Activated naive CD4-positive, alpha-beta T cell treated with anti-CD3 and anti-CD28 coated beads, Interleukin-2, amount 50 U/mL, for 72 hours (primary cell): ENCODE measurements around the gene RNF166. TPM values are rescaled to one million over a fixed set of nuclear protein-coding genes. Genes with fewer than 3 reads are reported as not detected.
A peak's percentile ranks its signal among the peaks of the same experiment; 100 is the strongest.

ENCODE experiments used
- ATAC-seq, 2 donors: fragments of 150-1000 bp; cut with Tn5 transposase; 2 replicates each; pipeline ENCODE4 v1.10.0; 2021; ENCODE audit warnings: mild to moderate bottlenecking in 2 of 2, moderate library complexity in 2 of 2
- DNase-seq, 2 donors: peaks; one replicate each; pipeline ENCODE4 v3.0.0; 2021 to 2022; ENCODE audit warnings: low spot score in 2 of 2
- H3K27ac Mint-ChIP-seq, 2 donors: one replicate each; pipeline ENCODE4 v1.8.0; 2022; ENCODE audit warnings: mild to moderate bottlenecking in 2 of 2, mixed read lengths in 2 of 2
- H3K36me3 Mint-ChIP-seq, 2 donors: one replicate each; pipeline ENCODE4 v1.8.0; 2022; ENCODE audit warnings: mixed read lengths in 2 of 2
- H3K9me3 Mint-ChIP-seq, 2 donors: one replicate each; pipeline ENCODE4 v1.8.0; 2022; ENCODE audit warnings: mixed read lengths in 2 of 2
- total RNA-seq, 2 donors: library from RNA; stranded (reverse); gene quantifications; one replicate each; pipeline ENCODE4 v1.2.3, GENCODE V29; 2022

The RNF166 gene
- total RNA-seq, 2 donors from 2014 or later = 47.5 to 82.5 TPM

DNA sequence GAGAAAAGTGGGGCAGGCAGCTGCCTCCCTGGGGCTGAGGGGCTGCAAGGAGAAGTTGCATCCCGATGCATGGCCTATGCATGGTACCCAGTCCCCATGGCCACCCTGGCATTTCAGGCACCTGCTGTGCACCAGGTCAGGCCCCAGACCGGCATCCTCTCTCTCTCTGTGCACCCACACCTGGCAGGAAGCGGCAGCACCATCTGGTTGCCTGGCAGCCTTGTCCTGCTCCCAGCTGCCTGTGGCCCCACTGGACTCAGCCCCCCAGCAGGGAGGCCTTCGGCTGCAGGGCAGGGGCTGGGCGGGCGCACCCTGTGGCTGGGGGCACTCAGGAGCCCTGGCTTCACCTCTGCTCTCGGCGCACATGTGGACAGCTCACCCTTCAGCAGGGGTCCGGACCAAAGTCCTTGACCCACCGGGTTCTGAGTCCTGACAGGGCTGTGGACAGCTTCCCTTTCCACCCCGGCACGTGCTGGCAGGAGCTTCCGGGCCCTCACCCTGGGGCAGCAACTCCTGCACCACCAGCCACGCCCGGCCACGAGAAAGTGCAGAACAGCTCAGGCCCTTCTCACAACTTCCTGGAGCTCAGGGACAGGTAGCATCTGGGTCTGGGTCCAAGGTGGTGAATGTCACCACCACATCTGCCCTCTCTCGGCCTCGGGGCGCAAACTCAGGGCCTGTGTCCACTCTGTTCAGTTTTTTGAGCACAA lies 36.8 kb upstream of the RNF166 start:
- ATAC-seq (no peak), DNase-seq (no peak)
- no peaks in the 10 kb centered on the region for H3K36me3 Mint-ChIP-seq
- H3K9me3 Mint-ChIP-seq = no peaks in the 10 kb centered on the region
- no peak overlapping the region for H3K27ac Mint-ChIP-seq

GRCh38 chr16:88741368-88741767 lies 35.2 kb upstream of the RNF166 start:
- ATAC-seq = no peak
- Mint-ChIP-seq H3K9me3 (no peaks in the 10 kb centered on the region), H3K27ac (no peak overlapping the region), H3K36me3 (no peaks in the 10 kb centered on the region)
- DNase-seq = no peak

DNA sequence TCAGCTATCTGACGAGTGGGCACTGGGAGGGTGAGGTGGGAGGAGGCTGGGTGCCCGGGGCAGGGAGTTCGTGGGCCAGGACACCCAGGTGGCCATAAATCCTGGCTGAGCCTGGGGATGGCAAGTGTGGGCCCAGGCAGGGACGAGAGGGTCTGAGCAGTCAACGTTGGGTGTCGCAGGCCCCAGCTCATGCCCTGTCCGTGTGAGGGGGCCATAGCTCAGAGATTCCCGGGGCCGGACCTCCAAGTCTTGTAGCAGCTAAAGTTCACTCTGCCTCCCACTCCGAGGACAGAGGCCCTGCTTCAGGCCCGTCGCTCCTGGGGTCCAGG lies 34.5 kb upstream of the RNF166 start:
- ATAC-seq (no peak), DNase-seq (no peak)
- H3K27ac Mint-ChIP-seq = no peak overlapping the region
- H3K36me3 Mint-ChIP-seq = no peaks in the 10 kb centered on the region
- H3K9me3 Mint-ChIP-seq = no peaks in the 10 kb centered on the region

DNA sequence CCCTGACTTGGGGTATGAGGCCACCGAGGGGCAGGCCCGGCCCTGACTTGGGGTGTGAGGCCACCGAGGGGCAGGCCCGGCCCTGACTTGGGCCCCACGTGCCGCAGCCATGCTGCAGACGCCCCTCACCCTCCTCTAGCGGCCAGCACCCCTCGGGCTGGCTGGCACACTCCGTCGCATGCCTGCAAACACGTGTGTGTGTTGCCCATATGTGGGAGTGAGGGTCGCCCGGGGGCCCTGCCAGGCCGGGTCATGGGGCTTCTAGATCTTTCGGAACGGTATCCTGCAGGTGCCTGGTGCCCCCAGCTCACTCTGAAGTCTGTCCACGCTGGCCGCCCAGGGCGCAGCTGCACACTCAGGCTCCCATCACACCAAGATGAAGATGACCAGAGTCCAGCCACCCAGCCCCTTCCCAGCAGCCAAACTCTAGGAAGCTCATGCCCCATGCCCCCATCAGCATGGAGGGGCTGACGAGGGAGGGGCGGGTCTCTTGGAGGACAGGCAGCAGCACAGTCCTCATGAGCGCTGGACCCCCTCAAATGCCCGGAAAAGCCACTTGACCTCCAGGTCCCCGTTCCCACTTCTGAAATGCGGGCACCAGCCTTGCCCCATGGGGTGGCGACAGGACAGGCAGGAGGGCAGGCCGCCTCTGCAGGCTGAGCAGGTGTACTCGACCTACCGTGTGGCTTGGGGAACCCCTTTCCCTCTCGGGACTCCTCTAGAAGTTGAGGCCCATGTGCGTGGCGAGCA lies 33.9 kb upstream of the RNF166 start:
- no peaks in the 10 kb centered on the region for H3K36me3 Mint-ChIP-seq
- DNase-seq = no peak
- no peaks in the 10 kb centered on the region for H3K9me3 Mint-ChIP-seq
- H3K27ac Mint-ChIP-seq = no peak overlapping the region
- no peak for ATAC-seq

DNA sequence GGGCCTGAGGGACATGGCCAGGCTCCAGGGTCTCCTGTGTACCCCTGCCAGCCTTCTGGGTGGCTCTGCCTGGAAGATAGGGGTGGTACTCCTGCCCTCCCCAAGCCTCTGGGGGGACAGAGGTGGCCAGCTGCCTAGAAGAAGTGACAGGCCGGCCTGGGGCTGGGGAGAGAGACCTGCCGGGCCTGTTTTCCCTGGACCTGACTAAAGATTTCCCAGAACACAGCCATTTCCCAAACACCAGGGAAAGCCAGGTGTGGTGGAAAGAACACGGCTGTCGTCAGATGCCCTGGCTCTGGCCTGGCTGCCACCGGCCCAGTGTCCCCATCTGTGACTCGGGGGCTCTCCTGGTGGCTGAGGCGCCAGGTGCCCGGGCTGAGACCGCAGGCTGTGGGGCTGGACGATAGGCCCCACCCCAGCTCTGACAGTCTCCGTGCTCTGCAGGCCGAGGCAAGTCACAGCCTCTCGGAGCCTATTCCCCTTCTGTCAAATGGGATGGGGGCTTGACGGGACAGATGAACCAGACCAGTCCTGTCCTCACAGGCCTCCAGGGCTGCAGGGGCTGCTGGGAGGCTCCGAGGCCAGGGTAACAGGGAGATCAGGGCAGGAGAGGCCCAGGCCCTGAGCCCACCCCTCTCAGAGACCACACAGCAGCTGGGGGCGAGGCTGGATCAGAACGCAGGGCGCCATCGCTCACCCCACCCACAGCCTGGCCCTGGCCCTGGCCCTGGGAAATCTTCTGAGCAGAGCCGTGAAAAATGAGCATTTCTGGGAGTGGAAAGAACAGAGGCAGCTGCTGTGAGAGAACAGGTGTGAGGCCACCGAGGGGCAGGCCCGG lies 33.1 kb upstream of the RNF166 start:
- Mint-ChIP-seq H3K27ac (no peak overlapping the region), H3K36me3 (no peaks in the 10 kb centered on the region), H3K9me3 (no peaks in the 10 kb centered on the region)
- DNase-seq = no peak
- no peak for ATAC-seq

- no peak for ATAC-seq
- no peaks in the 10 kb centered on the region for H3K9me3 Mint-ChIP-seq
Observed at GRCh38 chr16:88738151-88739084, 32.2 kb upstream of the RNF166 start.

GRCh38 chr16:88737298-88738150 lies 31.3 kb upstream of the RNF166 start:
- H3K27ac Mint-ChIP-seq = no peak overlapping the region
- DNase-seq = peak; percentile 72
- no peaks in the 10 kb centered on the region for H3K9me3 Mint-ChIP-seq
- no peaks in the 10 kb centered on the region for H3K36me3 Mint-ChIP-seq
- ATAC-seq = peak; percentile 90 to 92

More at GRCh38 chr16:88738151-88739084, 32.2 kb upstream of the RNF166 start:
- no peak for DNase-seq
- no peaks in the 10 kb centered on the region for H3K36me3 Mint-ChIP-seq
- no peak overlapping the region for H3K27ac Mint-ChIP-seq

GRCh38 chr16:88736496-88736895 lies 30.3 kb upstream of the RNF166 start:
- no peak for DNase-seq
- Mint-ChIP-seq H3K9me3 (no peaks in the 10 kb centered on the region), H3K36me3 (no peaks in the 10 kb centered on the region), H3K27ac (no peak overlapping the region)
- ATAC-seq = no peak

GRCh38 chr16:88736088-88736487 lies 29.9 kb upstream of the RNF166 start:
- Mint-ChIP-seq H3K36me3 (peaks cover 0 to 3% of the 10 kb centered on the region in 2 donors), H3K27ac (no peak overlapping the region), H3K9me3 (no peaks in the 10 kb centered on the region)
- ATAC-seq = no peak
- DNase-seq = no peak

GRCh38 chr16:88735616-88736015 lies 29.4 kb upstream of the RNF166 start:
- ATAC-seq (no peak), DNase-seq (no peak)
- no peak overlapping the region for H3K27ac Mint-ChIP-seq
- no peaks in the 10 kb centered on the region for H3K9me3 Mint-ChIP-seq
- peaks cover 0 to 4% of the 10 kb centered on the region in 2 donors for H3K36me3 Mint-ChIP-seq

GRCh38 chr16:88735121-88735520 lies 28.9 kb upstream of the RNF166 start:
- Mint-ChIP-seq H3K36me3 (peaks cover 0 to 4% of the 10 kb centered on the region in 2 donors), H3K27ac (no peak overlapping the region), H3K9me3 (no peaks in the 10 kb centered on the region)
- DNase-seq (no peak), ATAC-seq (no peak)

DNA sequence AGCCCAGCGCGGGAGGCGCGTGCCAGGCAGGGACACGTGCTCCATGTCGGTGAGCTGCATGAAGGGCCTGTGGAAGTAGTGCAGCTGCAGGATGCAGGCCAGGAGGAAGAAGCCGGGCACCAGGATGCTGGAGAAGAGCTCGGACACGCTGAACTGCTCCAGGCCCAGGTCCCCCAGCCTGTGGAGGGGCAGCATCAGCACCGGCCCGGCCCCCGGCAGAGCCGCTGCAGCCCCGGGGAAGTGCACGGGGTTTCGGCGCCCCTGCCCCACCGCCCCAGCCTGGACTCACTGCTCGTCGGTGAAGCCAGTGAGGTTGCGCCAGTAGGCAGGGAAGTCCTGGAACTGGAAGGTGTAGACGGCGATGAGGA lies 28.1 kb upstream of the RNF166 start:
- Mint-ChIP-seq H3K9me3 (no peaks in the 10 kb centered on the region), H3K27ac (no peak overlapping the region), H3K36me3 (peaks cover 0 to 4% of the 10 kb centered on the region in 2 donors)
- no peak for DNase-seq
- ATAC-seq = no peak

DNA sequence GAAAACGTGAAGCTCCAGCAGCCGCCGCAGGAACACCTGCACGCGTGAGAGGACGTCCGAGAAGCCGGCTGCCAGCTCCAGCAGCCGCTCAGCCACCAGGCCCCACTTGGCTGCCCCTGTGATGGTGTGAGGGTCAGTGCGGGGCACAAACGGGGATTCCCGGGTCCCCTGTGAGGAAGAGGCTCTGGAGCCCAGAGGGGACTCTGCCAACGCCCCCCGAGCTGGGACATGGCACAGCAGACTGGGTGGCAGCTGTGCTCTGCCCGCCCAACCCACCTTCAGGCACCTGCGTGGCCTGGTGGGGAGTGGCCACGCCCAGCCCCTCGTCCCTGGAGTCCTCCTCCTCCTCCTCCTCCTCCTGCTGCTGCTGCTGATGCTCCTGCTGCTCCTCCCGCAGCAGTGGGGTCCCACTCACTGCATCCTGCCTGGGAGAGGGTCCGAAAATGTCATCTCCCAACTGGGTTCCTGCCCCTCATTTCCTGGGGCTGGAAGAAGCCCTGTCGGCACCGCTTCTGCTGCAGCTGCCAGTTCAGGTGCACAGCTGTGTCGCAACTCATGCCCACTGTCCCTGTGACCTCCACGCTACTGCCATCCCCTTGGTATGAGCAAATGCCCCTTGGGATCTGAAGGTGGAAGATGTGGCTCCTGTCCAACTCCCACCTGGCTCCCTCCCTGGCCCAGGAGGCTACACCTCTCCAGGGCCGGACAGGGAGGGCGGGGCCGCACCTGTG lies 27.6 kb upstream of the RNF166 start:
- H3K9me3 Mint-ChIP-seq = no peaks in the 10 kb centered on the region
- DNase-seq = no peak
- H3K36me3 Mint-ChIP-seq = peaks cover 0 to 4% of the 10 kb centered on the region in 2 donors
- no peak overlapping the region for H3K27ac Mint-ChIP-seq
- ATAC-seq = no peak

GRCh38 chr16:88732961-88733294 lies 26.7 kb upstream of the RNF166 start:
- ATAC-seq (no peak), DNase-seq (no peak)
- Mint-ChIP-seq H3K36me3 (peaks cover 0 to 4% of the 10 kb centered on the region in 2 donors), H3K27ac (no peak overlapping the region), H3K9me3 (no peaks in the 10 kb centered on the region)
